Measurements from ENCODE around the gene TIGD1.

TIGD1 gene

GRCh38 chr2:232569541-232569940 is 19.2 kb upstream of the TIGD1 start:
- no peak for DNase-seq

GRCh38 chr2:232568161-232568560 is 17.8 kb upstream of the TIGD1 start:
- DNase-seq = no peak

- no peak for DNase-seq
Measured at GRCh38 chr2:232567721-232568120, 17.4 kb upstream of the TIGD1 start.

- no peak for DNase-seq
Measured at GRCh38 chr2:232563580-232563979, 13.2 kb upstream of the TIGD1 start.

- no peak for DNase-seq
Measured at GRCh38 chr2:232562515-232563151, 12.3 kb upstream of the TIGD1 start.

- DNase-seq = no peak
Measured at GRCh38 chr2:232556426-232556825, 6.1 kb upstream of the TIGD1 start.

- DNase-seq = no peak
Measured at GRCh38 chr2:232551776-232552175, 1.4 kb upstream of the TIGD1 start.

- DNase-seq = no peak
Measured at GRCh38 chr2:232551250-232551638, 887 bp upstream of the TIGD1 start.

- no peak for DNase-seq
Measured at GRCh38 chr2:232549655-232550353, 553 bp downstream of the TIGD1 start.

GRCh38 chr2:232547991-232548390 is 2.4 kb downstream of the TIGD1 start:
- DNase-seq = no peak

- no peak for DNase-seq
Measured at GRCh38 chr2:232545511-232546375, 4.6 kb downstream of the TIGD1 start.

- no peak for DNase-seq
Measured at GRCh38 chr2:232544674-232545073, 5.7 kb downstream of the TIGD1 start.

GRCh38 chr2:232543928-232544631 is 6.3 kb downstream of the TIGD1 start:
- no peak for DNase-seq

- no peak for DNase-seq
Measured at GRCh38 chr2:232543491-232543890, 6.9 kb downstream of the TIGD1 start.

GRCh38 chr2:232542715-232543467 is 7.5 kb downstream of the TIGD1 start:
- DNase-seq = no peak

GRCh38 chr2:232541961-232542714 is 8.2 kb downstream of the TIGD1 start:
- DNase-seq = no peak

GRCh38 chr2:232541195-232541960 is 9.0 kb downstream of the TIGD1 start:
- no peak for DNase-seq

GRCh38 chr2:232540441-232541041 is 9.8 kb downstream of the TIGD1 start:
- DNase-seq = no peak

GRCh38 chr2:232539298-232540231 is 10.8 kb downstream of the TIGD1 start, which contains the start of gene CHRNG:
Gene CHRNG, plus strand, starts transcription at chr2:232539692. Its CDS starts 56 bp downstream, at chr2:232539748.
- no peak for DNase-seq

Data from NCI-H187 treated with DMSO at 0.1 percent for 48 hours (cell line).